ENCODE data around the gene NCKAP1. TPM values are rescaled to one million over a fixed set of nuclear protein-coding genes. Genes with fewer than 3 reads are reported as not detected.
A peak's percentile ranks its signal among the peaks of the same experiment; 100 is the strongest.

Gene NCKAP1
- total RNA-seq, 4 donors from 2014 or later, result 114 to 144 (median 124) TPM

DNA sequence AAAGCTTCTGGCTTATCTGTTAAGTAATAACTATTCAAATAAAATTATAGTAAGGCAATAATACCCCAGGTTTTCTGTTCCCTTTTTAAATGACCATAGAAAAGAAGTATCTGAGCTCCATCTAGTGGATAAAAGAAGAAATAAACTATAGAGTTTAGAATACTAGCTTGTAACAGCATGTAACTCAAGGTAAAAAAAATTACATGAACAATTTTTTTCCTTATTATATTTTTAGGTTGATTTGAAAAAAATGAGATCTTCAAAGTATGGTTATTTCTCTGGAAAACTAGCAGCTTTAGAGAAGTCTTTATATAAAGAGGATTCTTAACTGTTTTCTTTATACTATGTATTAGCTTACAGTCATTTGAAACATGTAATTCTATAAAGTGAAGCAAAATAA, 58.1 kb downstream of the NCKAP1 start:
- peak; percentile 66 for ATAC-seq (ENCODE audit: low FRiP score)
- TF ChIP-seq, protein P1, sequence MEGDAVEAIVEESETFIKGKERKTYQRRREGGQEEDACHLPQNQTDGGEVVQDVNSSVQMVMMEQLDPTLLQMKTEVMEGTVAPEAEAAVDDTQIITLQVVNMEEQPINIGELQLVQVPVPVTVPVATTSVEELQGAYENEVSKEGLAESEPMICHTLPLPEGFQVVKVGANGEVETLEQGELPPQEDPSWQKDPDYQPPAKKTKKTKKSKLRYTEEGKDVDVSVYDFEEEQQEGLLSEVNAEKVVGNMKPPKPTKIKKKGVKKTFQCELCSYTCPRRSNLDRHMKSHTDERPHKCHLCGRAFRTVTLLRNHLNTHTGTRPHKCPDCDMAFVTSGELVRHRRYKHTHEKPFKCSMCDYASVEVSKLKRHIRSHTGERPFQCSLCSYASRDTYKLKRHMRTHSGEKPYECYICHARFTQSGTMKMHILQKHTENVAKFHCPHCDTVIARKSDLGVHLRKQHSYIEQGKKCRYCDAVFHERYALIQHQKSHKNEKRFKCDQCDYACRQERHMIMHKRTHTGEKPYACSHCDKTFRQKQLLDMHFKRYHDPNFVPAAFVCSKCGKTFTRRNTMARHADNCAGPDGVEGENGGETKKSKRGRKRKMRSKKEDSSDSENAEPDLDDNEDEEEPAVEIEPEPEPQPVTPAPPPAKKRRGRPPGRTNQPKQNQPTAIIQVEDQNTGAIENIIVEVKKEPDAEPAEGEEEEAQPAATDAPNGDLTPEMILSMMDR (IDR thresholded peaks at IDR 0.05), result no peak
- no peak for DNase-seq (ENCODE audit: low spot score)

DNA sequence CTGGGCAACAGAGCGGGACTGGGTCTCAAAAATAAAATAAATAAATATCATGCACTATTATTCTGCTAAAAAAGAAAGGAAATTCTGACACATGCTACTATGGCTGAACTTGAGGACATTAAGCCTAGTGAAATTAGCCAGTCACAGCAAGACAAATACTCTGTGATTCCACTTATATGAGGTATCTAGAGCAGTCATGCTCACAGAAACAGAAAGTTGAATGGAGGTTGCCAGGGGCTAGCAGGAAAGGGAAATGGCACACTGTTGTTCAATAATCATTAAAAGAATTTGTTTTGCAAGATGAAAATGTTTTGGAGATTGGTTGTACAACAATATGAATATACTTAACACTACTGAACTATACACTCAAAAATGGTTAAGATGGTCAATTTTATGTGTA, 60.8 kb downstream of the NCKAP1 start:
- TF ChIP-seq, protein P1 (IDR thresholded peaks at IDR 0.05), result no peak
- DNase-seq (ENCODE audit: low spot score) (no peak), ATAC-seq (ENCODE audit: low FRiP score) (no peak)

DNA sequence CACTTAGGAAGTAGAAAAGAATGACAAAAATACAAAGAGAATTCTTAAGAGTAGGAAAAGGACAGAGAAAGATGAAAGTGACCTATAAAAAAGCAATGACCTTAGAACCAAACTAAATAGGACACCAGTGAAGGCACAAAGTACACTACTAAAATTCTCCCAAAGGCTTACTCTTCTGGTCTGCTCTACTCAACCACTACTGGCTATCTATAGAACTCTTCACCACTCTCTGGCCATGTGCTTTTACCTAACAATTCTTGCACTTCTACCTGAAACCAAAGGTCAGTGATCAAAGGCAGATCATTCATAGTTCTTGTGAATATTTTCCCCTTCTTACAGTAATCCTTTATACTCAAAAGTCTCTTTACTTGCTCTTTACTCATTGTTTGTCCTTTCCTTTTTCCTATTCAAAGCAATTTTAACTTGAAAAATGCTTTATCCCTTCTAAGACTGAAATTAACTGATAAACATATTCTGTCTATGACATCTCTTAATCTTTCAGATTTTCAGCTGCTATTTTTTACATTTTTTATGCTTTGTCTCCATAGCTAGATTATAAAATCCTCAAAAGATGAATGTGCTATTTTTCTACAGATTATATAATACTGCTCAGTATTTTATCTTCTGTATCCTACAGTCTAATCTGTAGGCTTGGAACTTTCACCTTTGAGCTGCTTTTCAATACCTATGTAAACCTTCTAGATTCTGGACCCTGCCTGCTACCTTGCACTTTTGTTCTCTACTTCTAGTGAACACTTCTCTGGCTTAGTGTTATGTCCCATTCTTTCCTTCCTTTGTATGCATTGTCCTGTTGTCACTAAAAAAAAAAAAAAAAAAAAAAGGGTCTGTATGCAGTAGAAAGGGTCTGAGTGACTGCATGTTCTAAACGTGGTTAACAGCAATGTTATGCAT, 64.6 kb downstream of the NCKAP1 start:
- no peak for ATAC-seq (ENCODE audit: low FRiP score)
- TF ChIP-seq, protein P1 (IDR thresholded peaks at IDR 0.05), result no peak

DNA sequence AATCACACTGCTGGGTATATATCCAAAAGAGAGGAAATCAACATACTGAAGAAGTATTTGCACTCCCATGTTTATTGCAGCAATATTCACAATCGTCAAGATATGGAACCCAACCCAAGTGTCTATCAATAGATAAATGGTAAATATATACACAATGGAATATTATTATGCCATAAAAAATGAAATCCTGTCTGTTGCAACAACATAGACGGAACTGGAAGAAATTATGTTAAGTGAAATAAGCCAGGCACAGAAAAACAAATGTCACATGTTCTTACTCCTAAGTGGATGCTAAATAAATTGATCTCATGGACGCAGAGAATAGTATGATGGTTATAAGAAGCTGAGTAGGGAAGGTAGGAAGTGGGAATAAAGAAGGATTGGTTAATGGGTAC, 65.7 kb downstream of the NCKAP1 start:
- DNase-seq (ENCODE audit: low spot score) (no peak), ATAC-seq (ENCODE audit: low FRiP score) (no peak)
- TF ChIP-seq, protein P1 (IDR thresholded peaks at IDR 0.05), result no peak

More for the DNA sequence above, 64.6 kb downstream of the NCKAP1 start:
- no peak for DNase-seq (ENCODE audit: low spot score)

DNA sequence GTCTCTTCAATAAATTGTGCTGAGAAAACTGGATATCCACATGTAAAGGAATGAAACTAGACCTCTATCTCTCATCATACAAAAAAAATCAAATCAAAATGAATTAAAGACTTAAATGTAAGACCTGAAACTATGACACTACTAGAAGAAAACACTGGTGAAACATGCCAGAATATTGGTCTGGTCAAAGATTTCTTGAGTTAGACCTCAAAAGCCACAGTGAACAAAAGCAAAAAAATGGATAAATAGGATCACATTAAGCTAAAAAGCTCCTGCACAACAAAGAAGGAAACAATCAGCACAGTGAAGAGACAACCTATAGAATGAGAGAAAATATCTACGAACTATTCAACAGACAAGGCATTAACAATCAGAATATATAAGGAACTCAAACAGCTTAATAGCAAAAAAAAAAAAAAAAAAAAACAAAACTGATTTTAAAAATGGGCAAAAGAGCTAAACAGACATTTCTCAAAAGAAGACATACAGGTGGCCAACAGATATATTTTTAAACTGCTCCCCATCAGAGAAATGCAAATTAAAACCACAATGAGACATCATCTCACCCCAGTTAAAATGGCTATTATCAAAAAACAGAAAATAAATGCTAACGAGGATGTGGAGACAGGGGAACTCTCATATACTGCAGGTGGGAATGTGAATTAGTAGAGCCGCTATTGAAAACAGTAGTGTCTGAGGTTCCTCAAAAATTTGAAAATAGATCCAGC, 66.3 kb downstream of the NCKAP1 start:
- no peak for DNase-seq (ENCODE audit: low spot score)
- no peak for ATAC-seq (ENCODE audit: low FRiP score)
- TF ChIP-seq, protein P1 (IDR thresholded peaks at IDR 0.05), result no peak

DNA sequence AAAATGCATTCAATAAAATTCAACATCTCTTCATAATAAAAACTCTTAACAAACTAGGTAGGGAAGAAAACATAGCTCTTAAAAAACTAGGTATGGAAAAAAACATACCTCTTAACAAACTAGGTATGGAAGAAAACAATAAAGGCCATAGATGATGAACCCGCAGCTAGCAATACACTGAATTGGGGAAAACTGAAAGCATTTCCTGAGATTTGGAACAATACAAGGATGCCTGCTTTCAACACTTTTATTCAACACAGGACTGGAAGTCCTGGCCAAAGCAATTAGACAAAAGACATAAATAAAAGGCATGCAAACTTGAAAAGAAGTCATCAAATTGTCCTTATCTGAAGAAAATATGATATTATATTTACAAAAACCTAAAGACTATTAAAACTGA, 67.8 kb downstream of the NCKAP1 start:
- ATAC-seq (ENCODE audit: low FRiP score) (no peak), DNase-seq (ENCODE audit: low spot score) (no peak)
- TF ChIP-seq, protein P1 (IDR thresholded peaks at IDR 0.05), result no peak

All from omental fat pad (tissue), 4 donors.